IMR-90 (cell line): ENCODE measurements around the gene ZNF296.

ENCODE experiments used
- CEBPB ChIP-seq: IDR thresholded peaks from 2 replicates; pipeline ENCODE4 v1.6.1; 2012; ENCODE audit warnings: low read depth, low read length, improper control_type of control experiment
- CTCF ChIP-seq: conservative IDR thresholded peaks from 2 replicates; pipeline ENCODE4 v1.5.1; 2012; ENCODE audit warnings: mild to moderate bottlenecking, low read depth, low read length, improper control_type of control experiment
- POLR2A ChIP-seq: IDR thresholded peaks from 2 replicates; pipeline ENCODE4 v1.6.1; 2012; ENCODE audit warnings: mild to moderate bottlenecking, low read depth, low read length
- RCOR1 ChIP-seq: IDR thresholded peaks from 2 replicates; pipeline ENCODE4 v1.6.1; 2012; ENCODE audit warnings: mild to moderate bottlenecking, low read length, improper control_type of control experiment; ENCODE audit not compliant: insufficient replicate concordance
- USF2 ChIP-seq: fragments of 150-350 bp; IDR thresholded peaks from 2 replicates; pipeline ENCODE4 v1.6.1; 2017; ENCODE audit warnings: mild to moderate bottlenecking, antibody characterized with exemption, low read length, low read depth

DNA sequence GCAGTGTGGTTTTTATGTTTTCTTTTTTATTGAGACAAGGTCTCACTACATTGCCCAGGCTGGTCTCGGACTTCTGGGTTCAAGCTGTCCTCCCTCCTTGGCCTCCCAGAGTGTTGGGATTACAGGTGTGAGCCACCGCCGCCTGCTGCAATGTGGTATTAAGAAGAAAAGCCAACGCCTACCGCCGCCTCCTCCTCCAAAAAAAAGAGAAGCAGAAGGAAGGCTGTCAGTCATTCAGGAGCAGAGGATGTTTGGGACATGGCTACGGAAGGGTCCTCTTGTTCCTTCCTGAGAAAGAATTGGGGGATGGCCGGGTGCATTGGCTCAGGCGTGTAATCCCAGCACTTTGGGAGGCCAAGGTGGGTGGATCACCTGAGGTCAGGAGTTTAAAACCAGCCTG, 17.9 kb upstream of the ZNF296 start:
- TF ChIP-seq CTCF (no peak), USF2 (no peak), POLR2A (no peak), CEBPB (no peak), RCOR1 (no peak)
